ENCODE measurements around the gene YDJC.
"Not testable (repeated sequence)": the region's sequence is repeated elsewhere in the genome, so short reads cannot be mapped to it uniquely, and the experiment has no call there.

YDJC gene

GRCh38 chr22:21603973-21604372 is 25.8 kb downstream of the YDJC start:
- DNase-seq, result no peak

- DNase-seq, result no peak
Observed at GRCh38 chr22:21602579-21602978, 27.2 kb downstream of the YDJC start.

GRCh38 chr22:21599053-21599893 is 30.5 kb downstream of the YDJC start:
- DNase-seq, result no peak

- no peak for DNase-seq
Observed at GRCh38 chr22:21598302-21598701, 31.5 kb downstream of the YDJC start.

- not testable (repeated sequence) for DNase-seq
Observed at GRCh38 chr22:21596356-21597135, 33.3 kb downstream of the YDJC start.

GRCh38 chr22:21594865-21595452 is 34.9 kb downstream of the YDJC start:
- DNase-seq, result no peak

GRCh38 chr22:21593406-21594232 is 36.2 kb downstream of the YDJC start:
- DNase-seq, result no peak

- DNase-seq, result no peak
Observed at GRCh38 chr22:21592422-21592821, 37.4 kb downstream of the YDJC start.

- no peak for DNase-seq
Observed at GRCh38 chr22:21591695-21592094, 38.1 kb downstream of the YDJC start.

- no peak for DNase-seq
Observed at GRCh38 chr22:21590809-21591641, 38.8 kb downstream of the YDJC start.

GRCh38 chr22:21589396-21589795 is 40.4 kb downstream of the YDJC start:
- no peak for DNase-seq

GRCh38 chr22:21587803-21588611 is 41.8 kb downstream of the YDJC start:
- DNase-seq, result no peak

- DNase-seq, result no peak
Observed at GRCh38 chr22:21585389-21585788, 44.4 kb downstream of the YDJC start.

GRCh38 chr22:21582801-21583740 is 46.8 kb downstream of the YDJC start:
- no peak for DNase-seq

GRCh38 chr22:21581009-21581713 is 48.7 kb downstream of the YDJC start:
- not testable (repeated sequence) for DNase-seq

- not testable (repeated sequence) for DNase-seq
Observed at GRCh38 chr22:21580623-21581007, 49.2 kb downstream of the YDJC start.

- no peak for DNase-seq
Observed at GRCh38 chr22:21579474-21579851, 50.4 kb downstream of the YDJC start.

Measured in CD4-positive, alpha-beta T cell treated with Interleukin-12 subunit alpha and Interleukin-12 subunit beta, for 1 hour (primary cell).